Right atrium auricular region (tissue), 2 donors: ENCODE measurements around the gene C1QBP. TPM values are rescaled to one million over a fixed set of nuclear protein-coding genes. Genes with fewer than 3 reads are reported as not detected.

Experiments
- DNase-seq: peaks from one replicate; pipeline ENCODE4 v3.0.0-alpha.2; 2019; ENCODE audit warnings: low spot score
- H3K27ac ChIP-seq, 2 donors: fragments of 200-600 bp; sonication (generic); 1 replicate in 1 of 2; 2 replicates in 1 of 2; pipeline ENCODE4 v1.5.1; 2016 to 2019
- H3K27me3 ChIP-seq, 2 donors: fragments of 200-600 bp; sonication (generic); one replicate each; pipeline versions ENCODE4 v1.5.1 to v1.6.0; 2017 to 2019
- H3K36me3 ChIP-seq: fragments of 200-600 bp; sonication (generic); one replicate; pipeline ENCODE4 v1.5.1; 2016
- H3K4me1 ChIP-seq, 2 donors: fragments of 200-600 bp; sonication (generic); one replicate each; pipeline versions ENCODE4 v1.5.1 to v1.6.0; 2017 to 2019
- H3K4me3 ChIP-seq, 2 donors: fragments of 200-600 bp; sonication (generic); 1 replicate in 1 of 2; 2 replicates in 1 of 2; pipeline ENCODE4 v1.5.1; 2017 to 2019; ENCODE audit warnings: mild to moderate bottlenecking in 1 of 2, moderate library complexity in 1 of 2
- H3K9me3 ChIP-seq, 2 donors: fragments of 200-600 bp; sonication (generic); one replicate each; pipeline ENCODE4 v1.5.1; 2019
- total RNA-seq, 2 donors: library from RNA; depleted of rRNA; stranded (reverse); fragments of >200 nt; gene quantifications; one replicate each; pipeline ENCODE4 v1.1.0, GENCODE V29; 2016
- TF ChIP-seq, protein P1 (sequence below), 2 donors: fragments of 200-600 bp; sonication (generic); IDR thresholded peaks; one replicate each; pipeline ENCODE4 v1.5.1; 2019; ENCODE audit warnings: antibody characterized with exemption in 2 of 2

C1QBP gene
- total RNA-seq, 2 donors from 2014 or later, result 82.8 to 126 TPM

DNA sequence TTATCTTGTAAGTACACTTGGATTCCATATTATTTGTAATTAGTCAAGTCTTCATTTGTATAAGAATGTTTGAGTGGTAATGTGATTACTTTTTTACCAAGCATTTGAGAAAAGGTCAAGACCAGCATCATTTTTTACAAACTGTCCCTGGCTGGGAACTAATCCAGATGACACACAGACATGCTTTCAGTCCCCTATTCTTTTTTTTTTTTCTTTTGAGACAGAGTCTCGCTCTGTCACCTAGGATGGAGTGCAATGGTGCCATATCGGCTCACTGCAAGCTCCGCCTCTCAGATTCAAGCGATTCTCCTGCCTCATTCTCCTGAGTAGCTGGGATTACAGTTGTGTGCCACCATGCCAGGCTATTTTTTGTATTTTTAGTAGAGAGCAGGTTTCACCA, 42.5 kb upstream of the C1QBP start:
- Histone ChIP-seq H3K36me3 (peaks cover 65% of the 10 kb centered on the region), H3K4me3 (no peak overlapping the region), H3K27me3 (no peaks in the 10 kb centered on the region), H3K27ac (no peak overlapping the region), H3K9me3 (no peaks in the 10 kb centered on the region), H3K4me1 (peaks cover 0 to 15% of the 10 kb centered on the region in 2 donors)
- DNase-seq, result no peak
- TF ChIP-seq, protein P1, sequence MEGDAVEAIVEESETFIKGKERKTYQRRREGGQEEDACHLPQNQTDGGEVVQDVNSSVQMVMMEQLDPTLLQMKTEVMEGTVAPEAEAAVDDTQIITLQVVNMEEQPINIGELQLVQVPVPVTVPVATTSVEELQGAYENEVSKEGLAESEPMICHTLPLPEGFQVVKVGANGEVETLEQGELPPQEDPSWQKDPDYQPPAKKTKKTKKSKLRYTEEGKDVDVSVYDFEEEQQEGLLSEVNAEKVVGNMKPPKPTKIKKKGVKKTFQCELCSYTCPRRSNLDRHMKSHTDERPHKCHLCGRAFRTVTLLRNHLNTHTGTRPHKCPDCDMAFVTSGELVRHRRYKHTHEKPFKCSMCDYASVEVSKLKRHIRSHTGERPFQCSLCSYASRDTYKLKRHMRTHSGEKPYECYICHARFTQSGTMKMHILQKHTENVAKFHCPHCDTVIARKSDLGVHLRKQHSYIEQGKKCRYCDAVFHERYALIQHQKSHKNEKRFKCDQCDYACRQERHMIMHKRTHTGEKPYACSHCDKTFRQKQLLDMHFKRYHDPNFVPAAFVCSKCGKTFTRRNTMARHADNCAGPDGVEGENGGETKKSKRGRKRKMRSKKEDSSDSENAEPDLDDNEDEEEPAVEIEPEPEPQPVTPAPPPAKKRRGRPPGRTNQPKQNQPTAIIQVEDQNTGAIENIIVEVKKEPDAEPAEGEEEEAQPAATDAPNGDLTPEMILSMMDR (IDR thresholded peaks at IDR 0.05), result no peak

DNA sequence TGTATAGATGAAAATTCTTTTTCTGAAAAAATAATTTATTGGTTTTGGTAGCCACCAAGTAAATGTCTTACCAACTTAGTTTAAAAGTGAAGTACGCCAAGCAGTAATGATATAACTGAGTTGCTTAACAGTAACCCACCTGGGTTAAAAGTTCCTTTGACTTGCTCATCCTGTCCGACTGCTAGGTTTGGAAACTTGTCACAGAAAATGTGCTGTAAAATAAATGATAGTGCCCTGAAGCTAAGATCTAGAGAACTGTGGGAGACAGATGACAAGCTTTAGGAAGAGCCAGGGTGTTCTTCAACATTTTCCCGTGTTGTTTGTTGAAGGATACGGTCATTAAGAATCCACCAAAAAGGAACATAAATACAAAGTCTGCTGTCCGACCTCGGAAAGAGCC, 42.0 kb upstream of the C1QBP start:
- H3K9me3 ChIP-seq, result no peaks in the 10 kb centered on the region
- H3K4me1 ChIP-seq, result peaks cover 0 to 15% of the 10 kb centered on the region in 2 donors
- TF ChIP-seq, protein P1 (IDR thresholded peaks at IDR 0.05), result no peak
- H3K27me3 ChIP-seq, result no peaks in the 10 kb centered on the region
- no peak overlapping the region for H3K4me3 ChIP-seq
- H3K27ac ChIP-seq, result no peak overlapping the region
- no peak for DNase-seq
- H3K36me3 ChIP-seq, result peaks cover 68% of the 10 kb centered on the region

DNA sequence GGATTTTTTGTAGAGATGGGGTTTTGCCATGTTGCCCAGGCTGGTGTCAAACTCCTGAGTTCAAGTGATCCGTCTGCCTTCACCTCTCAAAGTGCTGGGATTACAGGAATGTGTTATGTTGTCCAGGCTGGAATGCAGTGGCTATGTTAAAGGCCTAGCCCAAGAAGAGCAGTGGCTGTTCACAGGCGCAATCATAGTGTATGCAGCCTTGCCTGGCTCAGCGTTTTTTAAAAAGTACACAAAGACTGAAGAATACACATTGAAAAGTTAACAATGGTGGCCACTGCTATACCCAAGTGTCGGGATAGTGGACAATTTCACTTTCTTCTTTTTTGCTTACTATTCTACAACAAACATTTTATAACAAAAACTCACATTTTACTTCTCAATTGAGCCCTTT, 40.0 kb upstream of the C1QBP start:
- H3K4me1 ChIP-seq, result no peaks in the 10 kb centered on the region
- DNase-seq, result no peak
- no peak overlapping the region for H3K4me3 ChIP-seq
- no peaks in the 10 kb centered on the region for H3K27me3 ChIP-seq
- no peaks in the 10 kb centered on the region for H3K9me3 ChIP-seq
- TF ChIP-seq, protein P1 (IDR thresholded peaks at IDR 0.05), result no peak
- peaks cover 83% of the 10 kb centered on the region for H3K36me3 ChIP-seq
- H3K27ac ChIP-seq, result no peak overlapping the region

DNA sequence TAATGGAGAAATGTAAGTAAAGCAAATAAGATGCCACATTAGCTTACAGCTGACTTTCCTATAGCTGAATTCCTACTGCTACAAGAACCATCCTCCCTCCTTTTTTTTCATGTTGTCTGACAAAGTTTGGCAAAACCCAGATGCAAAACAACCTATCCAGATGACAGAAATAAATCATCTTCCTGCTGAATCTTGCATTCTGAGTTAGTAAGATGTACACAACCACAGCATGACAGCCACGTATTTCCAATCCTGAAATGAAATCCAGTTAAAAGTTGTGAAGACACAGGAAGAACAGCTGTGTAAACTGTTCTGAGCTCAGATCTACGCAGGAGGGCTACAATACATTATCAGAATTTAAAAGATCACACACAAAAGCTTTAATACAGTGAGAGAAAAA, 35.0 kb upstream of the C1QBP start:
- no peak overlapping the region for H3K4me3 ChIP-seq
- TF ChIP-seq, protein P1 (IDR thresholded peaks at IDR 0.05), result no peak

DNA sequence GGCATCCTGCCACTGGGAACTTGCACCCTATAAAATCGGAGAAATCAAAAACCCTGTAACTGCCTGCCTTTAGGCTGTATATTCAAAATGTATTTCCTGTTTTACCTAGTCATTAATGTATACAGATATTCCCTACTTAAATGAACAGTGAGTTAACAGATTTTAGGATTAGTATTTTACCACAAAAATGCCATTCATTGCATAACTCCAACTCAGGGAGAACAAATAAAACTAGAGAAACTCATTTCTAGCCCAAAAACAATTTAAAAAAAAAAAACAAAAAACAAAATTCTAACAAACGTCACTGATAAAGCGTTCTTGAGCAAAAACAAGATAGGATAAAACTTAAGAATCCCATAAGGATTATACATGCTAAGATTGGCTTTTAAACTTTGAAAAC, 33.6 kb upstream of the C1QBP start:
- H3K27ac ChIP-seq, result no peak overlapping the region
- H3K4me1 ChIP-seq, result peaks cover 0 to 12% of the 10 kb centered on the region in 2 donors
- TF ChIP-seq, protein P1 (IDR thresholded peaks at IDR 0.05), result no peak
- no peak overlapping the region for H3K4me3 ChIP-seq
- H3K36me3 ChIP-seq, result peaks cover 55% of the 10 kb centered on the region
- DNase-seq, result no peak
- H3K27me3 ChIP-seq, result no peaks in the 10 kb centered on the region
- H3K9me3 ChIP-seq, result no peaks in the 10 kb centered on the region

More for the DNA sequence above, 35.0 kb upstream of the C1QBP start:
- H3K27ac ChIP-seq, result no peak overlapping the region
- H3K27me3 ChIP-seq, result no peaks in the 10 kb centered on the region
- H3K36me3 ChIP-seq, result peaks cover 69% of the 10 kb centered on the region
- no peaks in the 10 kb centered on the region for H3K9me3 ChIP-seq
- H3K4me1 ChIP-seq, result peaks cover 0 to 5% of the 10 kb centered on the region in 2 donors
- no peak for DNase-seq

DNA sequence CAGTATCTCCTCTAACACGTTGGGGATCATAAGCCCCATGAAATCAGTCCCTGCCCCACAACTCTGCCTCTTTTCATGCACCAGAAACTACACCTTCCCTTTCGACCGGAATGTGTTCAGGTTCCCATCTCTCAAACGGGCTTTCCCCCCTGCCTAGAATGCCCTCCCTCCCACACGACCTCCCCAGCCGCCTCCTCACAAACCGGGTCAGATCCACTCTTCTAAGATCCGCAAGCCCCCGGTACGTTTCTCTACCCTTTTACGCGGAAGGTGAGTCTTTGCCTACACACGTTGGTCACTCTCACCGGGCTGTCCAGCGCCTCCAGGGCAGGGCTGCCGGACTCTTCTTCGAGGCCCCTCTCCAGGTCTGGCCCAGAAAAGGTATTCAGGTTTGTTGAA, 29.1 kb upstream of the C1QBP start:
- H3K27ac ChIP-seq, result peak overlapping the region; percentile 57 to 74
- H3K4me1 ChIP-seq, result peaks cover 0 to 20% of the 10 kb centered on the region in 2 donors
- TF ChIP-seq, protein P1 (IDR thresholded peaks at IDR 0.05), result no peak
- no peak for DNase-seq
- H3K9me3 ChIP-seq, result no peaks in the 10 kb centered on the region
- peaks cover 15% of the 10 kb centered on the region for H3K36me3 ChIP-seq
- peak overlapping the region; percentile 83 to 88 for H3K4me3 ChIP-seq
- no peaks in the 10 kb centered on the region for H3K27me3 ChIP-seq
